Measurements from ENCODE around the gene AGPAT4. TPM values are rescaled to one million over a fixed set of nuclear protein-coding genes. Genes with fewer than 3 reads are reported as not detected.

Gene AGPAT4
- total RNA-seq, 1 experiment from 2014 or later: 22.0 TPM

- Histone ChIP-seq H3K79me2 (ENCODE audit: insufficient read depth, low read length) (no peaks in the 10 kb centered on the region), H3K4ac (ENCODE audit: low read depth, low read length) (no peak overlapping the region), H3K14ac (ENCODE audit: insufficient read depth, low read length) (no peak overlapping the region), H3K23me2 (ENCODE audit: insufficient read length, low read depth, low read length, poor library complexity, severe bottlenecking) (no peaks in the 10 kb centered on the region), H2BK15ac (ENCODE audit: low read depth, low read length) (no peak overlapping the region), H2AK5ac (ENCODE audit: insufficient read length, low read length) (no peak overlapping the region), H2BK120ac (ENCODE audit: low read depth, low read length, poor library complexity, severe bottlenecking) (no peak overlapping the region), H3K9me3 (ENCODE audit: control insufficient read depth, low read depth, low read length) (no peaks in the 10 kb centered on the region), H3K18ac (ENCODE audit: insufficient read length, low read depth, low read length) (no peak overlapping the region), H3K56ac (ENCODE audit: insufficient read length, low read depth, low read length) (no peak overlapping the region), H4K5ac (ENCODE audit: insufficient read length, low read depth, low read length) (no peak overlapping the region), H2BK5ac (ENCODE audit: insufficient read length, low read length) (no peak overlapping the region), H3T11ph (ENCODE audit: low read length) (no peak overlapping the region), H4K20me1 (ENCODE audit: control insufficient read depth, insufficient read depth, insufficient read length) (no peaks in the 10 kb centered on the region), H3K4me2 (ENCODE audit: insufficient read depth, insufficient read length, low read length) (no peak overlapping the region), H3K4me1 (ENCODE audit: insufficient read depth, low read length) (peaks cover 2% of the 10 kb centered on the region; the same call in 1 of the 2 replicates), H4K91ac (ENCODE audit: insufficient read length, low read depth, low read length) (no peak overlapping the region), H2BK20ac (ENCODE audit: low read depth, low read length, poor library complexity, severe bottlenecking) (no peak overlapping the region), H4K8ac (replicated peaks; ENCODE audit: insufficient read length, low read depth, low read length) (no peak overlapping the region), H2BK12ac (ENCODE audit: insufficient read length, low read depth, low read length) (no peak overlapping the region), H3K79me1 (ENCODE audit: insufficient read depth, low read depth, low read length, poor library complexity, severe bottlenecking) (no peaks in the 10 kb centered on the region), H3K27ac (ENCODE audit: insufficient read length, low read depth, low read length) (no peak overlapping the region), H3K9ac (ENCODE audit: extremely low read depth, insufficient read length, low read length) (no peak overlapping the region), H3K23ac (ENCODE audit: insufficient read length, low read depth, low read length) (no peak overlapping the region), H2AFZ (ENCODE audit: low read length) (no peak overlapping the region), H3K27me3 (ENCODE audit: insufficient read depth, low read length) (no peaks in the 10 kb centered on the region)
- WGBS (ENCODE audit: extremely low coverage, insufficient read length, low lambda C conversion rate): no CpG with 5 or more reads among the region's 2 CpGs
- Mint-ChIP-seq H3K9me3 (peaks cover 22 to 26% of the 10 kb centered on the region in 2 experiments), H3K4me1 (peaks cover 15 to 16% of the 10 kb centered on the region in 2 experiments), H3K27ac (0 out of 7 replicates have a peak overlapping the region, but pooled peaks of 1 of the 3 experiments have one; percentile 1), H3K27me3 (ENCODE audit: low read depth) (peaks cover 1% of the 10 kb centered on the region; the same call in 1 of the 2 replicates), H3K4me3 (no peak overlapping the region), H3K36me3 (ENCODE audit: insufficient read depth in 1 of 3, low read depth in 3 of 3) (peaks cover 3 to 23% (median 10%) of the 10 kb centered on the region in 3 experiments)
- no peak for TF ChIP-seq CTCF (conservative IDR thresholded peaks at IDR 0.05)
- DNase-seq: no peak
Measured at GRCh38 chr6:161319231-161319630, 45.4 kb upstream of the AGPAT4 start.
